Keratinocyte (primary cell): ENCODE results near the gene APP. TPM values are rescaled to one million over a fixed set of nuclear protein-coding genes. Genes with fewer than 3 reads are reported as not detected.

Source experiments
- DNase-seq: peaks from one replicate; pipeline ENCODE4 v3.0.0-alpha.2; 2011; ENCODE audit warnings: low read depth, missing footprints, low spot score
- FAIRE-seq: peaks from 2 replicates; lab custom pipeline; 2011; peaks lifted over from hg19 to GRCh38; lab: Jason Lieb, UNC
- H2AFZ ChIP-seq: 2 replicates; pipeline ENCODE4 v1.6.0; 2012; ENCODE audit warnings: low read length, control low read depth, inconsistent platforms; ENCODE audit not compliant: control insufficient read depth
- H3K27ac ChIP-seq: 2 replicates; pipeline ENCODE4 v1.5.1; 2011; ENCODE audit warnings: low read length; ENCODE audit not compliant: control insufficient read depth, insufficient read depth
- H3K27me3 ChIP-seq: 3 replicates; pipeline ENCODE4 v1.6.0; 2011; ENCODE audit warnings: low read length; ENCODE audit not compliant: control insufficient read depth, insufficient read depth; ENCODE audit errors: extremely low read depth
- H3K36me3 ChIP-seq, 2 experiments: 2 replicates in 1 of 2; 3 replicates in 1 of 2; pipeline ENCODE4 v1.5.1; 2011; ENCODE audit warnings: low read length in 2 of 2, mild to moderate bottlenecking in 1 of 2; ENCODE audit not compliant: control insufficient read depth in 2 of 2, insufficient read depth in 2 of 2; ENCODE audit errors: extremely low read depth in 1 of 2
- H3K4me1 ChIP-seq: 3 replicates; pipeline ENCODE4 v1.5.1; 2011; ENCODE audit warnings: low read length; ENCODE audit not compliant: control insufficient read depth, insufficient read depth; ENCODE audit errors: extremely low read depth
- H3K4me2 ChIP-seq: 3 replicates; pipeline ENCODE4 v1.6.0; 2011; ENCODE audit warnings: low read depth, low read length; ENCODE audit not compliant: control insufficient read depth, insufficient read depth; ENCODE audit errors: extremely low read depth
- H3K4me3 ChIP-seq, 3 experiments: fragments of 200-600 bp in 1 of 3; sonication (generic) in 1 of 3; 2 replicates in 2 of 3; 3 replicates in 1 of 3; pipeline ENCODE4 v1.5.1; 2011 to 2016; ENCODE audit warnings: low read length in 3 of 3, mild to moderate bottlenecking in 3 of 3, control low read depth in 2 of 3, inconsistent platforms in 1 of 3, low read depth in 1 of 3, mixed read lengths in 1 of 3, mixed run types in 1 of 3, moderate library complexity in 1 of 3; ENCODE audit not compliant: control insufficient read depth in 2 of 3, insufficient read depth in 2 of 3; ENCODE audit errors: extremely low read depth in 1 of 3
- H3K79me2 ChIP-seq: 2 replicates; pipeline ENCODE4 v1.6.0; 2012; ENCODE audit warnings: low read length; ENCODE audit not compliant: control insufficient read depth, insufficient read depth
- H3K9ac ChIP-seq: 3 replicates; pipeline ENCODE4 v1.6.0; 2011; ENCODE audit warnings: low read length; ENCODE audit not compliant: control insufficient read depth, insufficient read depth; ENCODE audit errors: extremely low read depth
- H3K9me1 ChIP-seq: 3 replicates; pipeline ENCODE4 v1.6.0; 2011; ENCODE audit warnings: low read length; ENCODE audit not compliant: control insufficient read depth, insufficient read depth; ENCODE audit errors: extremely low read depth
- H3K9me3 ChIP-seq: 2 replicates; pipeline ENCODE4 v1.5.1; 2012; ENCODE audit warnings: low read depth, low read length; ENCODE audit not compliant: control insufficient read depth
- H4K20me1 ChIP-seq: 3 replicates; pipeline ENCODE4 v1.6.0; 2011; ENCODE audit warnings: low read length; ENCODE audit not compliant: control insufficient read depth, insufficient read depth; ENCODE audit errors: extremely low read depth
- CTCF ChIP-seq, 3 experiments: IDR thresholded peaks in 1 of 3; conservative IDR thresholded peaks in 1 of 3; optimal IDR thresholded peaks in 1 of 3; 2 replicates in 2 of 3; 3 replicates in 1 of 3; pipeline versions ENCODE3 to v1.5.1; 2011; ENCODE audit warnings: low read length in 3 of 3, mild to moderate bottlenecking in 3 of 3, moderate library complexity in 2 of 3, control low read depth in 1 of 3, inconsistent platforms in 1 of 3; ENCODE audit not compliant: insufficient read depth in 2 of 3; ENCODE audit errors: extremely low read depth in 1 of 3
- EZH2 ChIP-seq: IDR thresholded peaks from one replicate; pipeline ENCODE4 v1.6.1; 2012; ENCODE audit warnings: inconsistent platforms, mild to moderate bottlenecking, low read length, moderate library complexity
- dilution Hi-C: fragments of 300-500 bp; cut with MboI; formaldehyde crosslinking; loops from one replicate; pipeline ENCODE4 v1.7.0; 2020; ENCODE audit warnings: low sequenced_read_pairs; ENCODE audit not compliant: extremely low pct_ligation_motif_present
- polyA plus RNA-seq, 5 experiments: library from polyadenylated mRNA; depleted of rRNA in 3 of 5; stranded (reverse) in 3 of 5; stranded (forward) in 1 of 5; unstranded in 1 of 5; fragments of >200 nt; gene quantifications; 1 replicate in 1 of 5; 2 replicates in 3 of 5; 3 replicates in 1 of 5; pipeline versions ENCODE4 v1.2.1 to v1.2.3, GENCODE V29; 2011 to 2012; ENCODE audit warnings: missing spikeins in 2 of 5, low read depth in 1 of 5, low replicate concordance in 1 of 5

Gene APP
- polyA plus RNA-seq, 1 donor (not counting 4 experiments of a cell fraction or from before 2014, with no cell fraction given): 1,015 TPM

GRCh38 chr21:26110715-26111114 lies 59.9 kb downstream of the APP start:
- Histone ChIP-seq H3K36me3 (peaks cover 24 to 40% of the 10 kb centered on the region in 2 experiments), H3K27me3 (no peaks in the 10 kb centered on the region), H3K4me2 (no peak overlapping the region), H3K4me1 (no peaks in the 10 kb centered on the region), H3K9me1 (peaks cover 5% of the 10 kb centered on the region), H3K79me2 (peaks cover 87% of the 10 kb centered on the region), H3K9ac (no peak overlapping the region), H3K4me3 (no peak overlapping the region), H4K20me1 (peaks cover 16% of the 10 kb centered on the region), H2AFZ (no peak overlapping the region), H3K27ac (no peak overlapping the region), H3K9me3 (no peaks in the 10 kb centered on the region)
- dilution Hi-C loops: no loop called here
- no peak for FAIRE-seq
- TF ChIP-seq EZH2 (no peak), CTCF (optimal IDR thresholded peaks at IDR 0.05 in 1 of 3, IDR thresholded peaks at IDR 0.05 in 1 of 3, conservative IDR thresholded peaks at IDR 0.05 in 1 of 3; ENCODE audit: extremely low read depth in 1 of 3, insufficient read depth in 2 of 3, low read length in 3 of 3) (no peak)
- no peak for DNase-seq

- H3K79me2 ChIP-seq: peaks cover 88% of the 10 kb centered on the region
- dilution Hi-C loops: no loop called here
- FAIRE-seq: no peak
These were observed 63.1 kb downstream of the APP start for GRCh38 chr21:26107429-26107828.

More at GRCh38 chr21:26107429-26107828, 63.1 kb downstream of the APP start:
- TF ChIP-seq CTCF (optimal IDR thresholded peaks at IDR 0.05 in 1 of 3, IDR thresholded peaks at IDR 0.05 in 1 of 3, conservative IDR thresholded peaks at IDR 0.05 in 1 of 3; ENCODE audit: extremely low read depth in 1 of 3, insufficient read depth in 2 of 3, low read length in 3 of 3) (no peak), EZH2 (no peak)
- Histone ChIP-seq H3K4me2 (no peak overlapping the region), H3K4me1 (peaks cover 11% of the 10 kb centered on the region), H3K27ac (no peak overlapping the region), H2AFZ (no peak overlapping the region), H3K27me3 (no peaks in the 10 kb centered on the region), H3K4me3 (no peak overlapping the region), H3K9me1 (peaks cover 5% of the 10 kb centered on the region), H4K20me1 (peaks cover 19% of the 10 kb centered on the region), H3K36me3 (peaks cover 19 to 34% of the 10 kb centered on the region in 2 experiments), H3K9me3 (no peaks in the 10 kb centered on the region), H3K9ac (no peak overlapping the region)
- no peak for DNase-seq
